Pulmonary artery endothelial cell (primary cell): Measurements from ENCODE around the gene EZH1. TPM values are rescaled to one million over a fixed set of nuclear protein-coding genes. Genes with fewer than 3 reads are reported as not detected.

Experiments
- DNase-seq: peaks from one replicate; pipeline ENCODE4 v3.0.0-alpha.2; 2011; ENCODE audit warnings: low read depth, low spot score
- total RNA-seq: library from RNA; depleted of rRNA; stranded (reverse); fragments of >200 nt; gene quantifications from 2 replicates; pipeline ENCODE4 v1.2.3, GENCODE V29; 2014

Gene EZH1
- total RNA-seq, 1 donor from 2014 or later = 7.5 TPM

GRCh38 chr17:42720996-42721583, 23.8 kb downstream of the EZH1 start:
- peak; percentile 52 for DNase-seq

DNA sequence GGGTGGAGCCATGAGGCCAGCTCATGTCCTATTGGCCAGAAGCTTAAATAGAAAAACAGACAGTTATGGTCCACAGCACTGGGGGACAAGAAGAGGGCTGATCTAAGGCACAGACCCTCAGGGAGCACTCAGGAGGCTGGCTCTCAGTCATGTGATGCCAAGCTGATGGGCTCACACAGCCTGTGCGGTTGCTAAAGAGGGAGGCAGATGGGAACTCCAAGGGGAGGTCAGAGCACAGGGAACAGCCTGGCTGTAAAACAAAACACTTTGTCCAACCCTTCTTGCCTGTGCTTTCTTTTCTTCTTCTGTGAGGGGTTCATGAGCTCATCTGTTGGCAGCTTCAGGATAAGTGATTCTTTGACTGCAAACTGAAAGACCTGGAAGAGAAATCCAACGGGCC, 35.3 kb downstream of the EZH1 start:
- DNase-seq = no peak

GRCh38 chr17:42708588-42708987, 36.3 kb downstream of the EZH1 start:
- no peak for DNase-seq

DNA sequence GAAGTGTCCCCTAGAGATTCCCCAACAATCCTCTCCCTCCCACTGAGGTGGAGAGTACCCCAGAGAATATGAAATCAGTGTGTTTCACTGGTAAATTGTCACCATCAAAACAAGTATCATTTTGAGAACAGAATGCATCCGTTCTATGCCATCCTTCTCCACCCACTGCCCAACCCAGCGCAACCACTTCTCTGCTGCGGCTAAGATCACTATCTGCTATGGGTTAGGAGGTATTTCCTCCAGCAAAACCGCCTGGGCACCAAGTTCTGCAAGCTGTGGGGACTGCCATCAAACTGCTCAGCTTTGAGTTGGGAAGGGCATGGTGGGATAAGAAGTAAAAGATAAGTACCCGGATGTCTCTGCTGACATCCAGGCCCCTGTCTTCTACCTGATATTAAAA, 38.1 kb downstream of the EZH1 start:
- DNase-seq = no peak

- no peak for DNase-seq
Measured at GRCh38 chr17:42704837-42705494, 39.9 kb downstream of the EZH1 start.

- DNase-seq = no peak
Measured at GRCh38 chr17:42704490-42704836, 40.4 kb downstream of the EZH1 start.

- no peak for DNase-seq
Measured at GRCh38 chr17:42702446-42702845, 42.4 kb downstream of the EZH1 start.

DNA sequence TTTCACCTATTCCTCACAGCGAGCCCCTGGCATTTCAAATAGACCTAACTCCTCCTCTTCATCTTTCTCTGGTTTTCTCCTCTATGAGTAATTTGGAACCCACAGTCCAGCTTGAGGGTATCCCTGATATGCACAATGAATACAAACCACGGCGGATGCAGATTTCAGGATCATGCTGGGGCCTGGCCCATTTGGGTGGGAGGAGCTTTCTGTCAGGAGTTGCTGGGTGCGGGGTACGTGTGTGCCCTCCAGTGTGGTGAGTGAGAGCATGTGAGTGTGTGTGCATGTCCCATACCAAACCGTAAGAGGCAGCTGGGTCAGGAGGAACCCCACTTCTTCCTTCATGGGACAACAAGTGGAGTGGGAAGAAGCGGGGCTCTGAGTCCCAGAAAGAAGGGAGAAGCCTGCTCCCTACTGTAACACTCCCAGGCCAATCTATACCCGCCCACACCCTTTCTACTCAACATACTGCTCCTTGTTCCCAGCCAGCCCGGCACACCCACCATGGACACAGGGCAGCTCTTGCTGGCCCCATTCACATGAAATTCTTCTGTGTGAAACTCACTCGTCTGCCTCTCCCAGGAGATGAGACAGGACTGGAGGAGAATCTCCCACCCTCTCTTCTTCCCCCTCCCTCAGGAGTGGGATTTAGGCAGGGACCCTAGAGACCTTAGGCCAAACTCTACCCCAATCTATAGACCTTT, 44.1 kb downstream of the EZH1 start:
- no peak for DNase-seq

DNA sequence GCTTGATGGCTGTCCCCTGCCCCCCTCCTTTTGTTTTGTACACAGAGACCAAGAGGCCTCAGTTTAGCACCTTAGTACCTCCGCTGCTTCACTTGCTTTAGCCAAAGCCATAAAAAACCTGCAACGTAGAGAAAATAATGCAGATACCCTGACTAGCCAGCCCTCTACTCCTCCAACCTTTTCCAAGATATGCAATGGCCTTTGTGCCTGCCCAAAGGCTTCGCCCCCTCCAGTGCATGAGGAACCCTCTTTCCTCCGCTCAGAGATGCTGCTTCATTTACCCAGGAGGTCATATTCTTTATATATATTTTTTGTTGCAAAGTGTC, 45.5 kb downstream of the EZH1 start:
- no peak for DNase-seq

DNA sequence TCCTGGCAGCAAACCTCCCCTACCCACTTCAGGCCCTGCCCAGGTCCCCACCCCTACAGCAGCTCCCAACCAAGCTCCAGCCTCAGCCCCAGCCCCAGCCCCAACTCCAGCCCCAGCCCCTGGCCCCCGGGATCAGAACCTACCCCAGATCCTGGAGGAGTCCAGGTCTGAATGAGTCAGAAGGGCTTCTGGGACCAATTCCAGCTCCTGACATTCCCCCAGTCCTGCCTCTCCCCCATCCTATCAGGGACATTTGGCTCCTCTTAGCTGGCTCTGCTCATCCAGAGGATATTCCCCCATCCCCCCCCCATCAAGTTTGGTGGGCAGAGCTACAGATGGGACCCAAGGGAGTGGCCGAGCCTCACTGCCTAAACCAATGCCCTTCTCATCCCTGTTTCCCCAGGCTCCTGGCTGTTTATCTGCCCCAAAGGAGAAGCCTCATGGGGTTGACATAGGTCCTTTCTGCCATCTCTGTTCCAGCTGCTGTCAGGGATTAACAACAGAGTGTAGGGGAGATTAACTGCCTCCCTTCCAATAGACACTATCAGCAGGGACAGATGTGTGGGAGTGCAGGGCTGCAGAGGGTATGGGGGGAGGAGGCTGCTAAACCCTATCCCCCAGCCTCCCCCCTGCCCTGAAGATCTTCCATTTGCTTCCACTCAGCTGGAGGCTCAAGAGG, 46.0 kb downstream of the EZH1 start:
- DNase-seq = no peak

GRCh38 chr17:42697108-42697811, 47.6 kb downstream of the EZH1 start:
- DNase-seq = no peak

DNA sequence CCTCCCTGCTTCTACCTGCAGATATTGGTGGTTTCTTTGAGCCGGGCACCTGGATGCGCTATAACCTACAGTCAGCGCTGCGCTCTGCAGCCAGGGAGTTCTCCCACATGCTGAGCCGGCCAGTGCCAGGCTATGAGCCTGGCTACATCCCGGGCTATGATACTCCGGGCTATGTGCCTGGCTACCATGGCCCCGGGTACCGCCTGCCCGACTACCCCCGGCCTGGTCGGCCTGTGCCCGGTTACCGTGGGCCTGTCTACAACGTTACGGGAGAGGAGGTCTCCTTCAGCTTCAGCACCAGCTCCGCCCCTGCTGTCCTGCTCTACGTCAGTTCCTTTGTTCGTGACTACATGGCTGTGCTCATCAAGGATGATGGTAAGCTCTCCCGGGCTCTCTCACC, 49.3 kb downstream of the EZH1 start:
- no peak for DNase-seq

- no peak for DNase-seq
Measured at GRCh38 chr17:42694524-42694923, 50.3 kb downstream of the EZH1 start.

- DNase-seq = no peak
Measured at GRCh38 chr17:42692489-42692888, 52.4 kb downstream of the EZH1 start.

DNA sequence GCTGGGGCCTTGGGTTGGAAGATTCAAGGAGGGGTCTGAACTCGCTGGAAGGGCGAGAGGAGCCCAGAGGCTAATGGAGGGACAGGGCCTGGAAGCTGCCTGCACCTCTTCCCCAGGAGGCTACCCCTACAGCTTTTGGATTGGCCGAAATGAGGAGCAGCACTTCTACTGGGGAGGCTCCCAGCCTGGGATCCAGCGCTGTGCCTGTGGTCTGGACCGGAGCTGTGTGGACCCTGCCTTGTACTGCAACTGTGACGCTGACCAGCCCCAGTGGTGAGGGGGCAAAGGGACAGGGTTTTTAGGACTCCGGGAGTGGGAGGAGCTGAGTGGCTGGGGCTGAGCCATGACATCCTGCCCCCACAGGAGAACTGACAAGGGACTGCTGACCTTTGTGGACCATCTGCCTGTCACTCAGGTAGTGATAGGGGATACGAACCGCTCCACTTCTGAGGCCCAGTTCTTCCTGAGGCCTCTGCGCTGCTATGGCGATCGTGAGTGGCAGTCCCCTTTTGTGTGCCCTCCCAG, 53.8 kb downstream of the EZH1 start:
- DNase-seq = no peak

- DNase-seq = no peak
Measured at GRCh38 chr17:42690596-42690995, 54.2 kb downstream of the EZH1 start.

DNA sequence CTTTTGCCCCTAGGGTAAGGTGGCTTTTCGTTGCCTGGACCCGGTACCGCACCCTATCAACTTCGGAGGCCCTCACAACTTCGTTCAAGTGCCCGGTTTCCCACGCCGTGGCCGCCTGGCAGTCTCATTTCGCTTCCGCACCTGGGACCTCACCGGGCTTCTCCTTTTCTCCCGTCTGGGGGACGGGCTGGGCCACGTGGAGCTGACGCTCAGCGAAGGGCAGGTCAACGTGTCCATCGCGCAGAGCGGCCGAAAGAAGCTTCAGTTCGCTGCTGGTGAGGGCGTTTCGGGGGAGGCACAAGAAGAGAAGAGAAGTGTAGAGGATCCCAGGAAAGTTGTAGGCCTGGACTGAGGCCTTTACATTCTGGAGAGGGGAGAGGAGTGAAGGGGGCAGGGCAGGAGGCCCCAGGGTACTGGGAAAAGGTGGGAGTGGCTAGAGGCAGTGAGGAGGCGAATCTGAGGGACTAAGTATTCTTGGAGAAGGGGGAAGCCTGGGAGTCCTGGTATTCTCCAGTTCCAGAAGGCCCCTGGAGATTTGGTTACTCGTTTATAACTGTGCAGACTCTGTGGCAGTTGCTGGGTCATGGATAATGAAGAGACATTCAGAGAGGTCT, 57.0 kb downstream of the EZH1 start:
- DNase-seq = no peak

- DNase-seq = no peak
Measured at GRCh38 chr17:42686520-42687128, 58.2 kb downstream of the EZH1 start.

- DNase-seq = no peak
Measured at GRCh38 chr17:42685831-42686230, 59.0 kb downstream of the EZH1 start.

GRCh38 chr17:42684929-42685556, 59.8 kb downstream of the EZH1 start:
- no peak for DNase-seq
